Peyer's patch (tissue), 4 donors: ENCODE measurements around the gene EGFL7. TPM values are rescaled to one million over a fixed set of nuclear protein-coding genes. Genes with fewer than 3 reads are reported as not detected.
A peak's percentile ranks its signal among the peaks of the same experiment; 100 is the strongest.
"Not testable (repeated sequence)": the region's sequence is repeated elsewhere in the genome, so short reads cannot be mapped to it uniquely, and the experiment has no call there.

Experiments used
- DNase-seq, 3 donors: peaks; one replicate each; pipeline ENCODE4 v3.0.0-alpha.2; 2017 to 2019
- H3K27ac ChIP-seq, 4 donors: fragments of 200-600 bp; sonication (generic); one replicate each; pipeline ENCODE4 v1.5.1; 2016 to 2019
- H3K27me3 ChIP-seq, 2 donors: fragments of 200-600 bp; sonication (generic); one replicate each; pipeline ENCODE4 v1.5.1; 2019
- H3K36me3 ChIP-seq, 3 donors: fragments of 200-600 bp; sonication (generic); one replicate each; pipeline ENCODE4 v1.5.1; 2016 to 2019
- H3K4me1 ChIP-seq, 4 donors: fragments of 200-600 bp; sonication (generic); one replicate each; pipeline ENCODE4 v1.5.1; 2016 to 2019
- H3K4me3 ChIP-seq, 4 donors: fragments of 200-600 bp; sonication (generic); 1 replicate in 3 of 4; 2 replicates in 1 of 4; pipeline ENCODE4 v1.5.1; 2016 to 2019; ENCODE audit warnings: mild to moderate bottlenecking in 1 of 4
- H3K9me3 ChIP-seq, 4 donors: fragments of 200-600 bp; sonication (generic); one replicate each; pipeline ENCODE4 v1.5.1; 2016 to 2019; ENCODE audit warnings: mild to moderate bottlenecking in 1 of 4
- CTCF ChIP-seq, 6 experiments: fragments of 450-650 bp in 4 of 6; fragments of 200-600 bp in 2 of 6; sonication (generic) in 1 of 6; IDR thresholded peaks; one replicate each; pipeline ENCODE4 v1.5.1; 2017 to 2019; ENCODE audit warnings: antibody characterized with exemption in 6 of 6, mild to moderate bottlenecking in 3 of 6, moderate library complexity in 1 of 6
- POLR2A ChIP-seq, 2 donors: fragments of 450-650 bp; IDR thresholded peaks; one replicate each; pipeline ENCODE4 v1.5.1; 2017; ENCODE audit warnings: antibody characterized with exemption in 2 of 2, mild to moderate bottlenecking in 2 of 2, moderate library complexity in 2 of 2
- total RNA-seq, 4 donors: library from RNA; depleted of rRNA; stranded (reverse); fragments of >200 nt; gene quantifications; one replicate each; pipeline ENCODE4 v1.1.0, GENCODE V29; 2016

EGFL7 gene
- total RNA-seq, 4 donors from 2014 or later = 21.5 to 77.6 (median 46.0) TPM

GRCh38 chr9:136710543-136710942, 47.8 kb downstream of the EGFL7 start:
- no peak overlapping the region for H3K4me3 ChIP-seq
- H3K27ac ChIP-seq = no peak overlapping the region
- no peaks in the 10 kb centered on the region for H3K36me3 ChIP-seq
- H3K9me3 ChIP-seq = no peaks in the 10 kb centered on the region
- H3K4me1 ChIP-seq = peaks cover 0 to 12% (median 6%) of the 10 kb centered on the region in 4 donors
- TF ChIP-seq POLR2A (IDR thresholded peaks at IDR 0.05) (no peak), CTCF (IDR thresholded peaks at IDR 0.05) (no peak)
- DNase-seq = no peak
- H3K27me3 ChIP-seq = peaks cover 0 to 17% of the 10 kb centered on the region in 2 donors

- H3K4me1 ChIP-seq = peaks cover 0 to 12% (median 6%) of the 10 kb centered on the region in 4 donors
- H3K36me3 ChIP-seq, H3K27ac ChIP-seq, H3K9me3 ChIP-seq, DNase-seq, H3K4me3 ChIP-seq: not testable (repeated sequence)
- H3K27me3 ChIP-seq = peaks cover 0 to 17% of the 10 kb centered on the region in 2 donors
Measured at GRCh38 chr9:136711219-136711648, 48.5 kb downstream of the EGFL7 start.

GRCh38 chr9:136711751-136712689, 49.3 kb downstream of the EGFL7 start, which contains the start of gene DIPK1B:
Gene DIPK1B (plus strand): TSS chr9:136712572. CDS start chr9:136712666, 94 bp downstream.
- no peak for TF ChIP-seq CTCF (IDR thresholded peaks at IDR 0.05)
- TF ChIP-seq POLR2A (IDR thresholded peaks at IDR 0.05) = no peak
- Histone ChIP-seq H3K27me3 (peaks cover 0 to 17% of the 10 kb centered on the region in 2 donors), H3K27ac (peak within 1 kb of the TSS in 1 of 4 donors; percentile 2), H3K36me3 (no peaks in the 10 kb centered on the region), H3K4me3 (peak within 1 kb of the TSS in 3 of 4 donors; percentile 42 to 48 (median 47)), H3K4me1 (peaks cover 0 to 12% (median 6%) of the 10 kb centered on the region in 4 donors), H3K9me3 (no peaks in the 10 kb centered on the region)
- DNase-seq = no peak

- Histone ChIP-seq H3K4me3 (peak overlapping the region in 3 of 4 donors; percentile 42 to 48 (median 47)), H3K27ac (peak overlapping the region in 1 of 4 donors; percentile 2), H3K36me3 (no peaks in the 10 kb centered on the region)
Measured at GRCh38 chr9:136712690-136713544, 50.2 kb downstream of the EGFL7 start.

GRCh38 chr9:136713550-136713949, 50.8 kb downstream of the EGFL7 start:
- DNase-seq = peak in 1 of 3 donors; percentile 46
- peak overlapping the region in 2 of 4 donors; percentile 2 to 13 for H3K27ac ChIP-seq
- H3K4me3 ChIP-seq = peak overlapping the region in 1 of 4 donors; percentile 47

More at GRCh38 chr9:136712690-136713544, 50.2 kb downstream of the EGFL7 start:
- H3K27me3 ChIP-seq = peaks cover 0 to 17% of the 10 kb centered on the region in 2 donors
- H3K4me1 ChIP-seq = peaks cover 0 to 12% (median 6%) of the 10 kb centered on the region in 4 donors
- no peak for DNase-seq
- no peaks in the 10 kb centered on the region for H3K9me3 ChIP-seq
- TF ChIP-seq POLR2A (IDR thresholded peaks at IDR 0.05) = no peak
- no peak for TF ChIP-seq CTCF (IDR thresholded peaks at IDR 0.05)

More at GRCh38 chr9:136713550-136713949, 50.8 kb downstream of the EGFL7 start:
- H3K36me3 ChIP-seq = no peaks in the 10 kb centered on the region
- no peaks in the 10 kb centered on the region for H3K9me3 ChIP-seq
- peaks cover 0 to 17% (median 6%) of the 10 kb centered on the region in 4 donors for H3K4me1 ChIP-seq
- TF ChIP-seq CTCF (IDR thresholded peaks at IDR 0.05) = no peak
- TF ChIP-seq POLR2A (IDR thresholded peaks at IDR 0.05) = no peak
- peaks cover 0 to 17% of the 10 kb centered on the region in 2 donors for H3K27me3 ChIP-seq
